Caco-2 (cell line): ENCODE measurements around the gene NOL3. TPM values are rescaled to one million over a fixed set of nuclear protein-coding genes. Genes with fewer than 3 reads are reported as not detected.

Experiments
- BruUV-seq: library from RNA; stranded (reverse); fragments of 400-500 nt; replicated peaks from 2 replicates; lab custom pipeline; 2021; lab: Mats Ljungman, UMichigan
- CTCF ChIA-PET: fragments of 300-600 bp; sonication (Branson Sonifier 250); formaldehyde crosslinking; loops from one replicate; lab custom pipeline; 2022; ENCODE audit warnings: antibody characterized with exemption; lab: Charles Lee
- POLR2A ChIA-PET: fragments of 300-600 bp; sonication (Branson Sonifier 250); formaldehyde crosslinking; loops from one replicate; lab custom pipeline; 2022; ENCODE audit warnings: antibody characterized with exemption; lab: Charles Lee
- DNase-seq, 2 experiments: peaks; one replicate each; pipeline versions ENCODE4 v3.0.0 to v3.0.0-alpha.2; 2020 to 2022
- H3K27me3 ChIP-seq: replicated peaks from 2 replicates; pipeline ENCODE4 v1.6.0; 2011; ENCODE audit warnings: low read length; ENCODE audit not compliant: control insufficient read depth, insufficient read depth
- H3K36me3 ChIP-seq: 2 replicates; pipeline ENCODE4 v1.5.1; 2011; ENCODE audit warnings: low read length; ENCODE audit not compliant: control insufficient read depth, insufficient read depth
- H3K4me1 ChIP-seq: fragments of 250-450 bp; sonication (Bioruptor Pico); 2 replicates; pipeline ENCODE4 v1.5.1; 2020; ENCODE audit warnings: mild to moderate bottlenecking
- H3K4me3 ChIP-seq: 2 replicates; pipeline ENCODE4 v1.5.1; 2011; ENCODE audit warnings: low read depth, mild to moderate bottlenecking, control low read depth, low read length
- H3K9me3 ChIP-seq: fragments of 250-450 bp; sonication (Bioruptor Pico); 2 replicates; pipeline ENCODE4 v1.5.1; 2020; ENCODE audit warnings: mild to moderate bottlenecking, moderate library complexity
- H3K27ac Mint-ChIP-seq: one replicate; pipeline ENCODE4 v1.8.0; 2022; ENCODE audit warnings: mixed read lengths; ENCODE audit not compliant: unreplicated experiment
- H3K27me3 Mint-ChIP-seq: one replicate; pipeline ENCODE4 v1.8.0; 2022; ENCODE audit warnings: mixed read lengths; ENCODE audit not compliant: insufficient read depth, unreplicated experiment
- H3K36me3 Mint-ChIP-seq: one replicate; pipeline ENCODE4 v1.8.0; 2022; ENCODE audit warnings: mild to moderate bottlenecking, mixed read lengths; ENCODE audit not compliant: insufficient read depth, unreplicated experiment
- H3K4me1 Mint-ChIP-seq: one replicate; pipeline ENCODE4 v1.8.0; 2022; ENCODE audit warnings: low read depth, mixed read lengths; ENCODE audit not compliant: unreplicated experiment
- H3K4me3 Mint-ChIP-seq: one replicate; pipeline ENCODE4 v1.8.0; 2022; ENCODE audit warnings: mild to moderate bottlenecking, moderate library complexity, mixed read lengths; ENCODE audit not compliant: unreplicated experiment
- H3K9me3 Mint-ChIP-seq: one replicate; pipeline ENCODE4 v1.8.0; 2022; ENCODE audit warnings: mixed read lengths; ENCODE audit not compliant: unreplicated experiment
- CTCF ChIP-seq, 2 experiments: fragments of 200-600 bp in 1 of 2; IDR thresholded peaks; 1 replicate in 1 of 2; 2 replicates in 1 of 2; pipeline versions ENCODE4 v1.5.1 to v1.8.0; 2011 to 2022; ENCODE audit warnings: antibody characterized with exemption in 1 of 2, control low read depth in 1 of 2, inconsistent platforms in 1 of 2, low read depth in 1 of 2, low read length in 1 of 2, mild to moderate bottlenecking in 1 of 2, moderate library complexity in 1 of 2; ENCODE audit not compliant: insufficient read depth in 1 of 2, severe bottlenecking in 1 of 2, unreplicated experiment in 1 of 2
- intact Hi-C: fragments of 100-400 bp; cut with micrococcal nuclease; formaldehyde crosslinking; loops from one replicate; pipeline ENCODE4 v1.10.0; 2022; ENCODE audit not compliant: unreplicated experiment
- total RNA-seq: library from RNA; stranded (reverse); gene quantifications from 2 replicates; pipeline ENCODE4 v1.2.3, GENCODE V29; 2022

Gene NOL3
- total RNA-seq, 1 experiment from 2014 or later, result 17.4 TPM

- no peaks in the 10 kb centered on the region for H3K9me3 Mint-ChIP-seq
- no peak for TF ChIP-seq CTCF (IDR thresholded peaks at IDR 0.05; ENCODE audit: insufficient read depth in 1 of 2, low read depth in 1 of 2, low read length in 1 of 2, severe bottlenecking in 1 of 2, unreplicated experiment in 1 of 2)
- no peaks in the 10 kb centered on the region for H3K9me3 ChIP-seq
- DNase-seq, result no peak
- H3K27ac Mint-ChIP-seq, result no peak overlapping the region
- H3K4me3 ChIP-seq, result no peak overlapping the region
- H3K36me3 Mint-ChIP-seq, result peaks cover 52% of the 10 kb centered on the region
- POLR2A ChIA-PET, result interaction anchor here (1.0 kb wide), 1 partner anchor 44 kb away, joined by 3 read pairs; no protein-coding TSS in a partner anchor
- no peaks in the 10 kb centered on the region for H3K27me3 ChIP-seq
- H3K4me3 Mint-ChIP-seq, result no peak overlapping the region
- CTCF ChIA-PET, result interaction anchor here (0.6 kb wide), 1 partner anchor 78 kb away, joined by 3 read pairs; no protein-coding TSS in a partner anchor
- BruUV-seq, result no TSS peak
- no peaks in the 10 kb centered on the region for H3K27me3 Mint-ChIP-seq
- peaks cover 4% of the 10 kb centered on the region; the same call in 1 of the 2 replicates for H3K36me3 ChIP-seq
- H3K4me1 ChIP-seq, result peaks cover 24% of the 10 kb centered on the region
- peaks cover 15% of the 10 kb centered on the region for H3K4me1 Mint-ChIP-seq
- intact Hi-C loops, result no loop called here
Measured at GRCh38 chr16:67202426-67202825, 32.1 kb downstream of the NOL3 start.

GRCh38 chr16:67202956-67203493 is 32.7 kb downstream of the NOL3 start:
- DNase-seq, result no peak
- no peak for TF ChIP-seq CTCF (IDR thresholded peaks at IDR 0.05; ENCODE audit: insufficient read depth in 1 of 2, low read depth in 1 of 2, low read length in 1 of 2, severe bottlenecking in 1 of 2, unreplicated experiment in 1 of 2)
- H3K9me3 ChIP-seq, result no peaks in the 10 kb centered on the region
- ChIA-PET CTCF (no interaction called here), POLR2A (interaction anchor here (1.0 kb wide), 1 partner anchor 43 kb away, joined by 3 read pairs; no protein-coding TSS in a partner anchor)
- no peaks in the 10 kb centered on the region for H3K9me3 Mint-ChIP-seq
- no peaks in the 10 kb centered on the region for H3K27me3 Mint-ChIP-seq
- no peak overlapping the region for H3K27ac Mint-ChIP-seq
- H3K4me1 Mint-ChIP-seq, result peaks cover 15% of the 10 kb centered on the region
- intact Hi-C loops, result no loop called here
- H3K27me3 ChIP-seq, result no peaks in the 10 kb centered on the region
- H3K4me1 ChIP-seq, result peaks cover 29% of the 10 kb centered on the region
- H3K36me3 ChIP-seq, result peaks cover 3% of the 10 kb centered on the region; the same call in 1 of the 2 replicates
- H3K36me3 Mint-ChIP-seq, result peaks cover 51% of the 10 kb centered on the region
- H3K4me3 ChIP-seq, result no peak overlapping the region
- no peak overlapping the region for H3K4me3 Mint-ChIP-seq
- BruUV-seq, result no TSS peak

GRCh38 chr16:67204076-67204475 is 33.7 kb downstream of the NOL3 start:
- no TSS peak for BruUV-seq
- peaks cover 3% of the 10 kb centered on the region; the same call in 1 of the 2 replicates for H3K36me3 ChIP-seq
- Mint-ChIP-seq H3K36me3 (peaks cover 52% of the 10 kb centered on the region), H3K27me3 (no peaks in the 10 kb centered on the region), H3K4me3 (no peak overlapping the region), H3K27ac (no peak overlapping the region), H3K4me1 (peaks cover 15% of the 10 kb centered on the region), H3K9me3 (no peaks in the 10 kb centered on the region)
- TF ChIP-seq CTCF (IDR thresholded peaks at IDR 0.05; ENCODE audit: insufficient read depth in 1 of 2, low read depth in 1 of 2, low read length in 1 of 2, severe bottlenecking in 1 of 2, unreplicated experiment in 1 of 2), result no peak
- no peak for DNase-seq
- H3K27me3 ChIP-seq, result no peaks in the 10 kb centered on the region
- no peak overlapping the region for H3K4me3 ChIP-seq
- no peaks in the 10 kb centered on the region for H3K9me3 ChIP-seq
- ChIA-PET CTCF (interaction anchor here (0.6 kb wide), 1 partner anchor 34 kb away, joined by 4 read pairs; the partner anchor contains the start of gene NOL3), POLR2A (no interaction called here)
- H3K4me1 ChIP-seq, result peaks cover 19% of the 10 kb centered on the region; the same call in 1 of the 2 replicates
- intact Hi-C loops, result no loop called here
